Measurements from ENCODE around the gene COL9A3. TPM values are rescaled to one million over a fixed set of nuclear protein-coding genes. Genes with fewer than 3 reads are reported as not detected.
A peak's percentile ranks its signal among the peaks of the same experiment; 100 is the strongest.

COL9A3 gene
- total RNA-seq, 1 donor from 2014 or later = 1.1 TPM

DNA sequence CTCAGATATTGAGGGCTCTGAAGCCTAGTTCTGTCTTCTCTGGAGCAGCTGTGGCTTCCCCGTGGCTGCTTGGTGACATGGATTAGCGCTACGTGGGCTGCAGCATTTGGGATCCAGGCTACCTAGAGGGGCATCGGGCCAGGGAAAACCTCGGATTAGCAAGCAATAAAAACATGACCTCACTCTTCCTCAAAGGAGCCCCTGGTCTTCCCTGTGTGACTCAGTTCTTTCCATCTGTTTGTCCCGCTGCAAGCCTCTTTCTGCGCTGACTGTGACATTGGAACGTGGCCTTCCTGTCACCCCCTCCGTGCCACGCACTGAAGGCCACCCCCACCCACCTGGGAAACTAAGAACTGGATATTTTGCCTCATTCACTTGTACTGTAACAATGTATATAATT, 17.0 kb upstream of the COL9A3 start:
- intact Hi-C loops (cut with DNase I) = loop anchor here (10.0 kb wide), 1 partner anchor 125 kb away; no protein-coding TSS in a partner anchor
- Histone ChIP-seq H3K4me1 (peaks cover 6% of the 10 kb centered on the region), H3K36me3 (peaks cover 25% of the 10 kb centered on the region), H3K27me3 (no peaks in the 10 kb centered on the region), H3K27ac (no peak overlapping the region), H3K9me3 (no peaks in the 10 kb centered on the region), H3K4me3 (no peak overlapping the region)
- TF ChIP-seq, protein P1, sequence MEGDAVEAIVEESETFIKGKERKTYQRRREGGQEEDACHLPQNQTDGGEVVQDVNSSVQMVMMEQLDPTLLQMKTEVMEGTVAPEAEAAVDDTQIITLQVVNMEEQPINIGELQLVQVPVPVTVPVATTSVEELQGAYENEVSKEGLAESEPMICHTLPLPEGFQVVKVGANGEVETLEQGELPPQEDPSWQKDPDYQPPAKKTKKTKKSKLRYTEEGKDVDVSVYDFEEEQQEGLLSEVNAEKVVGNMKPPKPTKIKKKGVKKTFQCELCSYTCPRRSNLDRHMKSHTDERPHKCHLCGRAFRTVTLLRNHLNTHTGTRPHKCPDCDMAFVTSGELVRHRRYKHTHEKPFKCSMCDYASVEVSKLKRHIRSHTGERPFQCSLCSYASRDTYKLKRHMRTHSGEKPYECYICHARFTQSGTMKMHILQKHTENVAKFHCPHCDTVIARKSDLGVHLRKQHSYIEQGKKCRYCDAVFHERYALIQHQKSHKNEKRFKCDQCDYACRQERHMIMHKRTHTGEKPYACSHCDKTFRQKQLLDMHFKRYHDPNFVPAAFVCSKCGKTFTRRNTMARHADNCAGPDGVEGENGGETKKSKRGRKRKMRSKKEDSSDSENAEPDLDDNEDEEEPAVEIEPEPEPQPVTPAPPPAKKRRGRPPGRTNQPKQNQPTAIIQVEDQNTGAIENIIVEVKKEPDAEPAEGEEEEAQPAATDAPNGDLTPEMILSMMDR (IDR thresholded peaks at IDR 0.05) = no peak
- no peak for ATAC-seq
- no peak for DNase-seq

DNA sequence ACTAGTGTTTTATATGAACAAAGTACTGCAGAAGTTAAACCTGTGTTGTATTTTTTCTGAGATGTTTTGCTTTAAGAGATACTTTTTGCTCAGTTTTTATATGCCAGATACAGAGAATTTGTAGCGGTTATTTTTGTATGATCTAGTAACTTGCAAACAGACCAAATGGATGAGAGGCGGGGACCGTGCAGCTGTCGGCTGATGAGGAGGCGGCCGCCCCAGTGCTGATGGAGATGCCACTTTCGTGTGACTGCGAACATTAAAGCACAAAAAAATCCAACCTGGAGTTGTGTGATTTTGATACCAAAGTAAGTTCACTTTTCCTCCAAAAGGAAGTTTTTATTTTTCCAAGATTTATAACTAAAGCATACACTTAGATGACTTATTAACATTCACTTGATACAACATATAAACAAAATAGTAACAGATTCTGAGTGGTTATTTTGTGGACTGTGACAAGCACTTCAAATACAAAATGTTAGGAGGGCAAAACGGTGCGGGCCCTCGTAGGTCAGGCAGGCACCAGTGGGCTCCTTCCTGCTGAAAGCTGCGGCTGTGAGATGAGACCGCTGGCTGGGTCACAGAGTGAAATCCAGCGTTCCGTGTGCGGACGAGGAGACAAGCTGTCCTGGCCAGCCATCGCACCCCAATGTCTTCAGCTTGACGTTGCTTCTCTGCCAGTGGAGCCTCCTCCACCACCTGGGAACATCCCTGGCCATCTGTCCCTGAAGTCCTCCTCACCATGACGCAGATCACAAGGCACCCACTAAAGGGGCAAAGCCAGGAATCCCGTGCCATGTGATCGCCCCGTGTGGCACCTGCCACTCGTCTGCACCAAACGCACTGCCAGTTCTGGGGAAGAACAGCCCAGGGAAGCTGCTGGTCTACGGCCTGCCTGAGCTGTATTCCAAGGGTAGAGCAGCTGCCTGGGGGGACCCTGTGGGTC, 16.3 kb upstream of the COL9A3 start:
- DNase-seq = no peak
- H3K27me3 ChIP-seq = no peaks in the 10 kb centered on the region
- no peak overlapping the region for H3K4me3 ChIP-seq
- peaks cover 25% of the 10 kb centered on the region for H3K36me3 ChIP-seq
- intact Hi-C loops (cut with DNase I) = loop anchor here (10.0 kb wide), 1 partner anchor 126 kb away; no protein-coding TSS in a partner anchor
- TF ChIP-seq, protein P1 (IDR thresholded peaks at IDR 0.05) = no peak
- ATAC-seq = no peak
- H3K27ac ChIP-seq = no peak overlapping the region
- peaks cover 7% of the 10 kb centered on the region for H3K4me1 ChIP-seq
- no peaks in the 10 kb centered on the region for H3K9me3 ChIP-seq

DNA sequence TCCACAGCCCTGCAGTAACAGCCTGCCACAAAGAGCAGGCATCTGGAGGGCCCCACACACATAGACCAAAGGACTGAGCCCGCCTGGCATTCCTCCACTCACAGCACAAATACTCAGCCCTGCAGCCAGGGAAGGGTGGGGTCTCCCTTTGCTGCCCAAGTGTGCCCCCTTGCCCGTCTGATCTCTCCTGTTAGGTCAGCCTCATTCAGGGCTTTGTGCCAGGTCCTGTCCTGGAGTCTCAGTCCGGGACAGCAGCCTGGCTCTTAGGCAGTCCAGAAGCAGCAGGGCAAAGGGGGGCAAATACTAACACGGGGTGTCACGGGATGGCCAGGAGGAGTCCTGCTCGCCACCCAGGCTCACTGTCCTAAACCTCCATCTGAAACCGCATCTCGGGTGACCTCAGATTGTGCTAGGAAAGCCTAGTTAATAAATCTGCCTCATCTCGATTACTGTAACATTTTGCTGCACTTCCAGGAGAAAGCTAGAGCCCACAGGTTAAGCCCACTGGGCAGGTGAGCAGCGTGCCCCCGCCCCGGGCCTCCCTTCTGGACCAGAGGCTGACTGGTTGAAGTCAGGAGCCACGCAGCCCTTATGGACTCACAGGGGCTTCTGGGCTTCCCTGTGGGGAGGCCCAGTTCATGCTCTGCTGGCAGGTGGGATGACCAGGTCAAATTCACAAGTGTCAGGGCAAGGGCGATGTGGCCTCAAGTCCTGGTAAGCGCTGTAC, 15.4 kb upstream of the COL9A3 start:
- peaks cover 25% of the 10 kb centered on the region for H3K36me3 ChIP-seq
- intact Hi-C loops (cut with DNase I) = loop anchor here (10.0 kb wide), 1 partner anchor 127 kb away; no protein-coding TSS in a partner anchor
- H3K27me3 ChIP-seq = no peaks in the 10 kb centered on the region
- ATAC-seq (no peak), DNase-seq (no peak)
- H3K27ac ChIP-seq = no peak overlapping the region
- H3K4me1 ChIP-seq = peaks cover 16% of the 10 kb centered on the region
- no peak overlapping the region for H3K4me3 ChIP-seq
- no peaks in the 10 kb centered on the region for H3K9me3 ChIP-seq
- TF ChIP-seq, protein P1 (IDR thresholded peaks at IDR 0.05) = no peak

DNA sequence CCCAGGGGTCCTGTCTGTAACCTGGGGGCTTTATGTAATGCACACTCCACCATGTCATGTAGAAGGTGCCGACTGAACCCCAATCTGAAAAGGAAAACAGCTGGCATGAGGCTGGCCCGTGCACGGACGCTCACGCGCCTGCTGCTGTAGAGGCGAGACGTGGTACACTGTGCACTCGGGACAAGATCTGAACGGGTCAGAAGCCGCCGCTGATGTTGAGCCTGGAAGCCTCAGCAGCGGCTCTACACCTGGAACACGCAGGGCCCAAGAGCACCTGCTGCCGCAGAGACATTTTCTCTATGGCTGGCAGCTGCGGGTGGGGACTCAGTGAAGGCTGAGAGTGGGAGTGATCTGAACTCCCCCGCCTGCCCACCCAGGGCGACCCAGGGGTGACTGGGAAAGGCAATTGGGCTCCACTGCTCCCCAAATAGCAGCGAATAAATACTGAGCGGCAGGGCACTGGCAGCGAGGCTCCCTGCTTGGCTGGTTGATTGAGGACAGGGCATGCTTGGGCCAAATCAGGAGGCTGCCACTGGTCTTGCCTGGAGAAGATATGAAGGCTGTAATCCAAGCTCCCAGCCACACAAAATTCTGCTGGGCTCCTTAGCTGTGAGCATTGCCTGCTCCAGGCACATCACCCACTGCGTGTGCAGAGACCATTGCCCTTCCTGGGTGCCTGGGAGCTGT, 14.7 kb upstream of the COL9A3 start:
- Histone ChIP-seq H3K27me3 (no peaks in the 10 kb centered on the region), H3K4me3 (no peak overlapping the region), H3K9me3 (no peaks in the 10 kb centered on the region), H3K36me3 (peaks cover 26% of the 10 kb centered on the region), H3K27ac (no peak overlapping the region), H3K4me1 (peaks cover 20% of the 10 kb centered on the region)
- DNase-seq (no peak), ATAC-seq (no peak)
- TF ChIP-seq, protein P1 (IDR thresholded peaks at IDR 0.05) = no peak
- intact Hi-C loops (cut with DNase I) = loop anchor here (10.0 kb wide), 1 partner anchor 127 kb away; no protein-coding TSS in a partner anchor

DNA sequence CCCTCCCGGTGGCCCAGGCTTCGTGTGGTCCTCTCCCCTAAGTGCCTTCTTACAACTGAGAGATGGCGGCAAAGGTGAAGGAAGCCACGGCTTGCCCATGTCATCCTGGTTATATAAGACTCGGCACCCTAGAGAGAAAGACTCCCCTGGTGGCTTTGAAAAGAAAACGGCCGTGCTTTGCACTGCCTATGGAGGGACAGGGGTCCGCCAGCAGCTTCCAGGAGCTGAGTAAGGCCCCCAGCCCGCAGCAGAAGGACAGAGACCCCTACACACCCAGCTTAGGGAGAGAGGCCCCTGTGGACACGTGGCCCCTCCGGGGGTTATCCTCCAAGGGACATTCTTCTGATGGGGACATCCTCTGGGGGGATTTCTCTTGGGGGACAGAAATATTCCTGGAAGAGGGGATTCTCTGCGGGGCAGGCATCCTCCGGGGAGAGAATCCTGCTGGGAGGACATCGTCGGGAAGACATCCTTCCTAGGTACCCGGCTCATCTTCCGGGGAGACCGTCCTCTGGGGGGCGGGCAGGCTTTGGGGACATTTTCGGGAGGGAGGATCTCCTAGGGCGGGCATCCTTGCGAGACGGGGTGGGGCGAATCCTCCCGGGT, 12.7 kb upstream of the COL9A3 start:
- Histone ChIP-seq H3K9me3 (no peaks in the 10 kb centered on the region), H3K4me1 (peaks cover 23% of the 10 kb centered on the region), H3K27ac (peak overlapping the region; percentile 87), H3K36me3 (peaks cover 40% of the 10 kb centered on the region), H3K27me3 (no peaks in the 10 kb centered on the region), H3K4me3 (peak overlapping the region; percentile 81)
- ATAC-seq (no peak), DNase-seq (no peak)
- TF ChIP-seq, protein P1 (IDR thresholded peaks at IDR 0.05) = no peak
- intact Hi-C loops (cut with DNase I) = loop anchor here (10.0 kb wide), 1 partner anchor 129 kb away; no protein-coding TSS in a partner anchor
